ENCODE data around the gene HDAC6.
A peak's percentile ranks its signal among the peaks of the same experiment; 100 is the strongest.
"Not testable (repeated sequence)": the region's sequence is repeated elsewhere in the genome, so short reads cannot be mapped to it uniquely, and the experiment has no call there.

The HDAC6 gene

GRCh38 chrX:48789366-48790220 is 12.3 kb upstream of the HDAC6 start:
- peak; percentile 39 for DNase-seq (ENCODE audit: low spot score)

- DNase-seq (ENCODE audit: low spot score), result no peak
Observed at GRCh38 chrX:48790477-48790876, 11.4 kb upstream of the HDAC6 start.

- no peak for DNase-seq (ENCODE audit: low spot score)
Observed at GRCh38 chrX:48791063-48791820, 10.6 kb upstream of the HDAC6 start.

GRCh38 chrX:48792219-48792618 is 9.6 kb upstream of the HDAC6 start:
- DNase-seq (ENCODE audit: low spot score), result no peak

GRCh38 chrX:48793935-48794334 is 7.9 kb upstream of the HDAC6 start:
- no peak for DNase-seq (ENCODE audit: low spot score)

- peak; percentile 49 for DNase-seq (ENCODE audit: low spot score)
Observed at GRCh38 chrX:48794340-48794910, 7.4 kb upstream of the HDAC6 start.

- peak; percentile 16 for DNase-seq (ENCODE audit: low spot score)
Observed at GRCh38 chrX:48794911-48795515, 6.9 kb upstream of the HDAC6 start.

GRCh38 chrX:48798318-48798717 is 3.5 kb upstream of the HDAC6 start:
- DNase-seq (ENCODE audit: low spot score), result no peak

GRCh38 chrX:48800574-48801279 is 1.1 kb upstream of the HDAC6 start:
- peak; percentile 75 for DNase-seq (ENCODE audit: low spot score)

GRCh38 chrX:48802089-48802904 is 430 bp downstream of the HDAC6 start:
- DNase-seq (ENCODE audit: low spot score), result peak; percentile 81

GRCh38 chrX:48802905-48803200 is 986 bp downstream of the HDAC6 start:
- no peak for DNase-seq (ENCODE audit: low spot score)

- DNase-seq (ENCODE audit: low spot score), result no peak
Observed at GRCh38 chrX:48806081-48806480, 4.2 kb downstream of the HDAC6 start.

- DNase-seq (ENCODE audit: low spot score), result no peak
Observed at GRCh38 chrX:48813644-48814043, 11.8 kb downstream of the HDAC6 start.

GRCh38 chrX:48814722-48815121 is 12.9 kb downstream of the HDAC6 start:
- no peak for DNase-seq (ENCODE audit: low spot score)

GRCh38 chrX:48815266-48815665 is 13.4 kb downstream of the HDAC6 start:
- DNase-seq (ENCODE audit: low spot score), result no peak

GRCh38 chrX:48816014-48816810 is 14.3 kb downstream of the HDAC6 start:
- no peak for DNase-seq (ENCODE audit: low spot score)

- no peak for DNase-seq (ENCODE audit: low spot score)
Observed at GRCh38 chrX:48818098-48818497, 16.2 kb downstream of the HDAC6 start.

- no peak for DNase-seq (ENCODE audit: low spot score)
Observed at GRCh38 chrX:48818866-48819265, 17.0 kb downstream of the HDAC6 start.

- DNase-seq (ENCODE audit: low spot score), result not testable (repeated sequence)
Observed at GRCh38 chrX:48819394-48819793, 17.5 kb downstream of the HDAC6 start.

- no peak for DNase-seq (ENCODE audit: low spot score)
Observed at GRCh38 chrX:48823053-48823452, 21.2 kb downstream of the HDAC6 start.
